ENCODE measurements around the gene TUBA4A. TPM values are rescaled to one million over a fixed set of nuclear protein-coding genes. Genes with fewer than 3 reads are reported as not detected.

The TUBA4A gene
- total and polyA plus RNA-seq, 2 of the 8 experiments (the other 6 are each of a cell fraction or from before 2014, with no cell fraction given): 67.3 to 172 TPM

DNA sequence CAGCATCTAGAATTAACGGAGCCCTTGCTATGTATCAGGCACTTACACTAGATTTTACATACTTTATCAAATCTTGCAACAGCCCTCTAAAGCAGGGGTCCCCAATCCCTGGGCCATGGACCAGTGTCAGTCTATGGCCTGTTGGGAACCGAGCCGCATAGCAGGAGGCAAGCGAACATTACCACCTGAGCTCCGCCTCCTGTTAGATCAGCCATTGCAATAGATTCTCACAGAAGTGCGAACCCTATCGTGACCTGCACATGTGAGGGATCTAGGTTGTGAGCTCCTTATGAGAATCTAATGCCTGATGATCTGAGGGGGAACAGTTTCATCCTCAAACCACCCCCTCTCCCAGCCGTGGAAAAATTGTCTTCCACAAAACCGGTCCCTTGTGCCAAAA lies 38.9 kb upstream of the TUBA4A start:
- Histone ChIP-seq H3K9ac (replicated peaks in 1 of 4; ENCODE audit: extremely low read depth in 1 of 4, low read depth in 3 of 4, low read length in 3 of 4) (no peak overlapping the region), H3K23me2 (ENCODE audit: low read depth, low read length) (peaks cover 4% of the 10 kb centered on the region; the same call in 1 of the 2 replicates), H3K79me1 (ENCODE audit: low read depth, low read length) (no peaks in the 10 kb centered on the region; the same call in 1 of the 2 replicates), H3K27me3 (replicated peaks in 1 of 4; ENCODE audit: control insufficient read depth in 3 of 4, extremely low read depth in 1 of 4, insufficient read depth in 3 of 4, low read length in 3 of 4) (peaks cover 0 to 23% (median 13%) of the 10 kb centered on the region in 4 experiments; a peak in 6 of 7 replicates), H2BK20ac (ENCODE audit: low read length) (no peak overlapping the region), H3K4me2 (ENCODE audit: insufficient read depth in 1 of 2, low read depth in 2 of 2, low read length in 2 of 2) (no peak overlapping the region), H3K79me2 (ENCODE audit: control insufficient read depth in 1 of 2, insufficient read depth in 2 of 2, low read length in 2 of 2) (no peaks in the 10 kb centered on the region), H3K36me3 (ENCODE audit: control insufficient read depth in 2 of 4, insufficient read depth in 4 of 4, low read length in 3 of 4) (no peaks in the 10 kb centered on the region), H3K27ac (ENCODE audit: low read depth, low read length) (no peak overlapping the region), H3K18ac (ENCODE audit: extremely low read depth, low read length) (no peak overlapping the region), H4K20me1 (replicated peaks in 1 of 2; ENCODE audit: control insufficient read depth in 1 of 2, insufficient read depth in 2 of 2, low read length in 2 of 2) (peaks cover 0 to 2% of the 10 kb centered on the region in 2 experiments), H3K4me3 (ENCODE audit: extremely low read depth in 1 of 4, insufficient read depth in 2 of 4, low read depth in 3 of 4, low read length in 4 of 4) (no peak overlapping the region), H2AFZ (ENCODE audit: low read length) (no peak overlapping the region), H2BK5ac (ENCODE audit: low read depth, low read length) (no peak overlapping the region), H3K4me1 (replicated peaks in 1 of 4; ENCODE audit: control insufficient read depth in 3 of 4, insufficient read depth in 4 of 4, low read length in 3 of 4) (peaks cover 0 to 4% (median 0%) of the 10 kb centered on the region in 4 experiments; a peak in 2 of 7 replicates), H3K14ac (ENCODE audit: insufficient read length) (no peak overlapping the region), H3K23ac (ENCODE audit: insufficient read length) (no peak overlapping the region), H3K4ac (replicated peaks; ENCODE audit: insufficient read length, low read depth, low read length) (no peak overlapping the region), H2BK120ac (replicated peaks; ENCODE audit: low read depth, low read length) (no peak overlapping the region), H2BK15ac (ENCODE audit: low read length) (no peak overlapping the region), H4K5ac (ENCODE audit: insufficient read length, low read depth, low read length) (no peak overlapping the region), H4K8ac (ENCODE audit: extremely low read depth, insufficient read depth, low read length) (no peak overlapping the region), H2AK5ac (ENCODE audit: low read depth, low read length) (no peak overlapping the region), H3K9me3 (ENCODE audit: insufficient read depth in 2 of 2, low read depth in 1 of 2, low read length in 1 of 2) (0 out of 4 replicates have a peak, but pooled peaks cover 0 to 5% of the 10 kb centered on the region in 2 experiments), H2BK12ac (ENCODE audit: low read depth, low read length) (no peak overlapping the region), H4K91ac (replicated peaks; ENCODE audit: insufficient read length, low read length) (no peak overlapping the region), H3K56ac (replicated peaks; ENCODE audit: insufficient read length, low read depth, low read length) (no peak overlapping the region)
- no peak for DNase-seq (ENCODE audit: low read depth in 1 of 2, low spot score in 2 of 2)
- 91% methylated on average over 9 of the region's 9 CpGs; no CpG with 5 or more reads in 1 of the 2 experiments for WGBS, 2 experiments (ENCODE audit: extremely low coverage in 1 of 2, insufficient coverage in 1 of 2, insufficient read length in 1 of 2, insufficient replicate concordance in 2 of 2, low coverage in 1 of 2, low lambda C conversion rate in 2 of 2, missing lambda C conversion rate in 1 of 2)
- ChIA-PET CTCF (ENCODE audit: partially characterized antibody) (interaction anchor here (1.0 to 11.7 kb wide), 13 partner anchors 11 to 313 kb away, joined by 3 to 220 read pairs (median 4); partner anchors contain the start of genes DNAJB2, PTPRN and TUBA4B), POLR2A (ENCODE audit: partially characterized antibody) (interaction anchor here (0.7 to 4.3 kb wide), 4 partner anchors 9 to 47 kb away, joined by 3 to 33 read pairs (median 4); partner anchors contain the start of genes DNAJB2, GLB1L and STK16)
- FAIRE-seq: no peak
- no peak for TF ChIP-seq KDM4A (IDR thresholded peaks at IDR 0.05; ENCODE audit: low read depth, low read length, severe bottlenecking)
- TF ChIP-seq HDAC6 (IDR thresholded peaks at IDR 0.05; ENCODE audit: low read depth, low read length): no peak

All from H1 (cell line).